NCI-H2196 (cell line): Measurements from ENCODE around the gene PSMG3.

Experiments used
- DNase-seq: peaks from one replicate; lab custom pipeline; 2025; ENCODE audit not compliant: unreplicated experiment; lab: John Stamatoyannopoulos, UW

The PSMG3 gene

GRCh38 chr7:1580422-1581030 is 10.7 kb upstream of the PSMG3 start:
- no peak for DNase-seq

- peak; percentile 79 for DNase-seq
Measured at GRCh38 chr7:1579481-1580421, 9.9 kb upstream of the PSMG3 start.

GRCh38 chr7:1578513-1578912 is 8.7 kb upstream of the PSMG3 start:
- no peak for DNase-seq

GRCh38 chr7:1576521-1577253 is 6.9 kb upstream of the PSMG3 start:
- no peak for DNase-seq

GRCh38 chr7:1575809-1576208 is 6.0 kb upstream of the PSMG3 start:
- no peak for DNase-seq

GRCh38 chr7:1572111-1572822 is 2.4 kb upstream of the PSMG3 start:
- DNase-seq: no peak

GRCh38 chr7:1569440-1569832 is 396 bp downstream of the PSMG3 start:
- no peak for DNase-seq

GRCh38 chr7:1569016-1569415 is 816 bp downstream of the PSMG3 start:
- DNase-seq: peak; percentile 37

- no peak for DNase-seq
Measured at GRCh38 chr7:1567896-1568510, 1.8 kb downstream of the PSMG3 start.

- DNase-seq: no peak
Measured at GRCh38 chr7:1567049-1567771, 2.6 kb downstream of the PSMG3 start.

GRCh38 chr7:1566687-1567048 is 3.2 kb downstream of the PSMG3 start:
- no peak for DNase-seq

GRCh38 chr7:1564603-1565022 is 5.2 kb downstream of the PSMG3 start:
- DNase-seq: no peak

- DNase-seq: no peak
Measured at GRCh38 chr7:1563981-1564602, 5.7 kb downstream of the PSMG3 start.

GRCh38 chr7:1562597-1563051 is 7.2 kb downstream of the PSMG3 start:
- no peak for DNase-seq

GRCh38 chr7:1562116-1562515 is 7.7 kb downstream of the PSMG3 start:
- no peak for DNase-seq

GRCh38 chr7:1561036-1561940 is 8.5 kb downstream of the PSMG3 start:
- no peak for DNase-seq

GRCh38 chr7:1560620-1561031 is 9.2 kb downstream of the PSMG3 start:
- no peak for DNase-seq
